Body of pancreas (tissue), 4 donors: ENCODE measurements around the gene RDH16. TPM values are rescaled to one million over a fixed set of nuclear protein-coding genes. Genes with fewer than 3 reads are reported as not detected.
"Not testable (repeated sequence)": the region's sequence is repeated elsewhere in the genome, so short reads cannot be mapped to it uniquely, and the experiment has no call there.

Source experiments
- ATAC-seq: fragments of 150-250 bp; one replicate; pipeline ENCODE4 v1.9.1; 2016
- DNase-seq, 4 donors: peaks; one replicate each; pipeline ENCODE4 v3.0.0-alpha.2; 2019
- H3K27ac ChIP-seq, 4 donors: fragments of 200-600 bp; sonication (generic); 1 replicate in 3 of 4; 2 replicates in 1 of 4; pipeline versions ENCODE4 v1.5.1 to v1.6.1; 2016 to 2019; ENCODE audit warnings: mild to moderate bottlenecking in 1 of 4, mixed read lengths in 1 of 4, moderate library complexity in 1 of 4
- H3K27me3 ChIP-seq, 2 donors: fragments of 200-600 bp; sonication (generic); one replicate each; pipeline ENCODE4 v1.6.0; 2016; ENCODE audit warnings: mild to moderate bottlenecking in 1 of 2
- H3K36me3 ChIP-seq, 2 donors: fragments of 200-600 bp; sonication (generic); replicated peaks in 1 of 2; 2 replicates each; pipeline ENCODE4 v1.5.1; 2016; ENCODE audit warnings: low read depth in 2 of 2; ENCODE audit not compliant: insufficient read depth in 1 of 2
- H3K4me1 ChIP-seq: fragments of 200-600 bp; sonication (generic); one replicate; pipeline ENCODE4 v1.6.0; 2016
- H3K4me3 ChIP-seq, 2 donors: fragments of 200-600 bp; sonication (generic); 1 replicate in 1 of 2; 2 replicates in 1 of 2; pipeline ENCODE4 v1.5.1; 2016 to 2019
- H3K9me3 ChIP-seq, 3 donors: fragments of 200-600 bp; sonication (generic); 1 replicate in 2 of 3; 2 replicates in 1 of 3; pipeline ENCODE4 v1.5.1; 2016
- CTCF ChIP-seq, 7 experiments: fragments of 450-650 bp in 4 of 7; fragments of 200-600 bp in 3 of 7; sonication (generic) in 3 of 7; IDR thresholded peaks; one replicate each; pipeline ENCODE4 v1.5.1; 2016 to 2019; ENCODE audit warnings: antibody characterized with exemption in 7 of 7
- POLR2A ChIP-seq, 3 donors: fragments of 450-650 bp; IDR thresholded peaks; one replicate each; pipeline ENCODE4 v1.6.1; 2016; ENCODE audit warnings: antibody characterized with exemption in 3 of 3, mild to moderate bottlenecking in 2 of 3
- WGBS, 2 donors: methylation state at CpG; one replicate each; pipeline ENCODE4 v1.1.5; 2017; 5-methylcytosine and 5-hydroxymethylcytosine counted together
- intact Hi-C: fragments of 100-400 bp; cut with DNase I; formaldehyde crosslinking; loops from one replicate; pipeline ENCODE4 v1.15.1; 2023
- total RNA-seq, 2 donors: library from RNA; depleted of rRNA; stranded (reverse); fragments of >200 nt; gene quantifications; one replicate each; pipeline ENCODE4 v1.1.0, GENCODE V29; 2016

RDH16 gene
- total RNA-seq, 2 donors from 2014 or later, result 0.99 to 1.3 TPM

GRCh38 chr12:56922031-56922430 lies 35.4 kb downstream of the RDH16 start:
- ATAC-seq (no peak), DNase-seq (no peak)
- no peaks in the 10 kb centered on the region for H3K36me3 ChIP-seq
- no peaks in the 10 kb centered on the region for H3K27me3 ChIP-seq
- H3K9me3 ChIP-seq, result peaks cover 0 to 6% (median 0%) of the 10 kb centered on the region in 3 donors
- H3K27ac ChIP-seq, result no peak overlapping the region
- intact Hi-C loops, result no loop called here
- WGBS, 2 donors, result 73 to 84% methylated on average over 1 of the region's 1 CpG
- no peaks in the 10 kb centered on the region for H3K4me1 ChIP-seq
- H3K4me3 ChIP-seq, result no peak overlapping the region
- TF ChIP-seq CTCF (IDR thresholded peaks at IDR 0.05) (no peak), POLR2A (IDR thresholded peaks at IDR 0.05) (no peak)

GRCh38 chr12:56921346-56921745 lies 36.1 kb downstream of the RDH16 start:
- intact Hi-C loops, result no loop called here
- DNase-seq (no peak), ATAC-seq (no peak)
- Histone ChIP-seq H3K4me3 (no peak overlapping the region), H3K27me3 (no peaks in the 10 kb centered on the region), H3K4me1 (no peaks in the 10 kb centered on the region), H3K9me3 (peaks cover 0 to 6% (median 0%) of the 10 kb centered on the region in 3 donors), H3K27ac (no peak overlapping the region), H3K36me3 (no peaks in the 10 kb centered on the region)
- no peak for TF ChIP-seq POLR2A (IDR thresholded peaks at IDR 0.05)
- no peak for TF ChIP-seq CTCF (IDR thresholded peaks at IDR 0.05)
- WGBS, 2 donors, result 70 to 100% methylated on average over 1 of the region's 1 CpG

GRCh38 chr12:56918139-56918538 lies 39.3 kb downstream of the RDH16 start:
- H3K4me1 ChIP-seq, H3K4me3 ChIP-seq, ATAC-seq, H3K27ac ChIP-seq, H3K9me3 ChIP-seq, H3K27me3 ChIP-seq, intact Hi-C loops, DNase-seq, H3K36me3 ChIP-seq: not testable (repeated sequence)
- 74 to 80% methylated on average over 3 of the region's 3 CpGs for WGBS, 2 donors

GRCh38 chr12:56916996-56917333 lies 40.4 kb downstream of the RDH16 start:
- no peaks in the 10 kb centered on the region for H3K4me1 ChIP-seq
- WGBS, 2 donors, result 87 to 88% methylated on average over 1 of the region's 1 CpG
- H3K9me3 ChIP-seq, result peaks cover 0 to 6% (median 0%) of the 10 kb centered on the region in 3 donors
- DNase-seq (no peak), ATAC-seq (no peak)
- H3K27me3 ChIP-seq, result no peaks in the 10 kb centered on the region
- no peaks in the 10 kb centered on the region for H3K36me3 ChIP-seq
- no peak for TF ChIP-seq CTCF (IDR thresholded peaks at IDR 0.05)
- no peak for TF ChIP-seq POLR2A (IDR thresholded peaks at IDR 0.05)
- intact Hi-C loops, result no loop called here
- no peak overlapping the region for H3K27ac ChIP-seq
- no peak overlapping the region for H3K4me3 ChIP-seq

GRCh38 chr12:56916296-56916995 lies 41.0 kb downstream of the RDH16 start:
- no peak overlapping the region for H3K27ac ChIP-seq
- TF ChIP-seq POLR2A (IDR thresholded peaks at IDR 0.05) (no peak), CTCF (IDR thresholded peaks at IDR 0.05) (no peak)
- peaks cover 0 to 6% (median 0%) of the 10 kb centered on the region in 3 donors for H3K9me3 ChIP-seq
- no peaks in the 10 kb centered on the region for H3K4me1 ChIP-seq
- no peaks in the 10 kb centered on the region for H3K36me3 ChIP-seq
- intact Hi-C loops, result no loop called here
- ATAC-seq (no peak), DNase-seq (no peak)
- 84 to 88% methylated on average over 4 of the region's 4 CpGs for WGBS, 2 donors
- no peak overlapping the region for H3K4me3 ChIP-seq
- H3K27me3 ChIP-seq, result no peaks in the 10 kb centered on the region
